SU-DHL-6 (cell line): ENCODE results near the gene MAPK14.

Source experiments
- H2AFZ ChIP-seq: fragments of 200-600 bp; sonication (generic); 2 replicates; pipeline ENCODE4 v1.6.1; 2014; ENCODE audit warnings: low read depth, mild to moderate bottlenecking, moderate library complexity, mixed read lengths, antibody characterized with exemption, low read length; ENCODE audit not compliant: severe bottlenecking
- H3F3A ChIP-seq: fragments of 200-600 bp; shearing (Covaris generic); 2 replicates; pipeline ENCODE4 v1.6.0; 2016; ENCODE audit warnings: antibody characterized with exemption, mild to moderate bottlenecking; ENCODE audit not compliant: insufficient read depth
- H3K27ac ChIP-seq: fragments of 200-600 bp; sonication (generic); 2 replicates; pipeline ENCODE4 v1.5.1; 2016; ENCODE audit warnings: low read depth, mild to moderate bottlenecking, low read length, moderate library complexity, mixed read lengths
- H3K27me3 ChIP-seq: fragments of 200-600 bp; sonication (generic), shearing (Covaris generic); 2 replicates; pipeline ENCODE4 v1.6.0; 2014; ENCODE audit warnings: mild to moderate bottlenecking, low read length
- H3K36me3 ChIP-seq: fragments of 200-600 bp; sonication (generic); 2 replicates; pipeline ENCODE4 v1.6.1; 2014; ENCODE audit warnings: mild to moderate bottlenecking, low read length, mixed read lengths
- H3K4me2 ChIP-seq: fragments of 300-600, 200-600 bp; shearing (Covaris generic), sonication (generic); 2 replicates; pipeline ENCODE4 v1.6.0; 2014; ENCODE audit warnings: low read length, low read depth, mild to moderate bottlenecking; ENCODE audit not compliant: poor library complexity, severe bottlenecking
- H3K4me3 ChIP-seq: fragments of 200-600 bp; sonication (generic); 2 replicates; pipeline ENCODE4 v1.5.1; 2014; ENCODE audit warnings: antibody characterized with exemption, low read length, mild to moderate bottlenecking, mixed read lengths; ENCODE audit not compliant: insufficient read depth, poor library complexity, severe bottlenecking
- H3K79me2 ChIP-seq: fragments of 200-600 bp; sonication (generic); 2 replicates; pipeline ENCODE4 v1.6.1; 2014; ENCODE audit warnings: mild to moderate bottlenecking, low read length, moderate library complexity; ENCODE audit not compliant: insufficient read depth
- H3K9ac ChIP-seq: fragments of 200-600 bp; sonication (generic); 2 replicates; pipeline ENCODE4 v1.7.0; 2014; ENCODE audit warnings: mild to moderate bottlenecking, low read length
- H3K9me2 ChIP-seq: fragments of 200-600 bp; sonication (generic); replicated peaks from 2 replicates; pipeline ENCODE4 v1.6.1; 2014; ENCODE audit warnings: low read length; ENCODE audit not compliant: insufficient read depth
- H3K9me3 ChIP-seq: fragments of 200-600 bp; sonication (generic); 2 replicates; pipeline ENCODE4 v1.6.1; 2014; ENCODE audit warnings: low read length, mixed read lengths; ENCODE audit not compliant: insufficient read depth
- H4K20me1 ChIP-seq: fragments of 200-600 bp; sonication (generic); 2 replicates; pipeline ENCODE4 v1.6.1; 2014; ENCODE audit warnings: low read depth, mild to moderate bottlenecking, antibody characterized with exemption, low read length, moderate library complexity, mixed read lengths
- CTCF ChIP-seq: fragments of 200-600 bp; sonication (generic); IDR thresholded peaks from one replicate; pipeline ENCODE4 v1.5.1; 2017; ENCODE audit warnings: antibody characterized with exemption, mild to moderate bottlenecking, low read length, moderate library complexity; ENCODE audit not compliant: insufficient read depth, poor library complexity, severe bottlenecking
- EZH2phosphoT487 ChIP-seq: fragments of 200-600 bp; sonication (generic), shearing (Covaris generic); conservative IDR thresholded peaks from 2 replicates; pipeline ENCODE4 v1.6.1; 2018; ENCODE audit warnings: mild to moderate bottlenecking, antibody characterized with exemption, low read length, moderate library complexity, mixed read lengths

MAPK14 gene

GRCh38 chr6:36120979-36121786, 93.6 kb downstream of the MAPK14 start:
- H3K79me2 ChIP-seq = no peaks in the 10 kb centered on the region
- H3K4me3 ChIP-seq = peak overlapping the region; percentile 3
- no peaks in the 10 kb centered on the region for H3K27me3 ChIP-seq
- peak overlapping the region; percentile 76 for H3K27ac ChIP-seq
- H3K4me2 ChIP-seq = peak overlapping the region; percentile 48
- no peak overlapping the region for H2AFZ ChIP-seq
- no peaks in the 10 kb centered on the region for H3K9me2 ChIP-seq
- H3F3A ChIP-seq = peaks cover 37% of the 10 kb centered on the region
- peak overlapping the region; percentile 46 for H3K9ac ChIP-seq
- no peaks in the 10 kb centered on the region for H3K9me3 ChIP-seq
- H4K20me1 ChIP-seq = no peaks in the 10 kb centered on the region
- no peaks in the 10 kb centered on the region for H3K36me3 ChIP-seq
- TF ChIP-seq CTCF (no peak), EZH2phosphoT487 (no peak)

- Histone ChIP-seq H3K9me3 (no peaks in the 10 kb centered on the region), H4K20me1 (no peaks in the 10 kb centered on the region), H3F3A (peaks cover 30% of the 10 kb centered on the region), H3K79me2 (no peaks in the 10 kb centered on the region), H3K27ac (peak overlapping the region; percentile 76), H2AFZ (no peak overlapping the region), H3K9ac (no peak overlapping the region; the same call in 1 of the 2 replicates), H3K9me2 (no peaks in the 10 kb centered on the region), H3K4me2 (peak overlapping the region; percentile 48), H3K4me3 (no peak overlapping the region), H3K36me3 (no peaks in the 10 kb centered on the region), H3K27me3 (no peaks in the 10 kb centered on the region)
- TF ChIP-seq CTCF (no peak), EZH2phosphoT487 (no peak)
Measured at GRCh38 chr6:36121787-36122494, 94.3 kb downstream of the MAPK14 start.

- TF ChIP-seq EZH2phosphoT487 (no peak), CTCF (no peak)
- no peak overlapping the region for H3K4me2 ChIP-seq
- no peaks in the 10 kb centered on the region for H3K9me2 ChIP-seq
Measured at GRCh38 chr6:36122495-36123269, 95.1 kb downstream of the MAPK14 start.

More at GRCh38 chr6:36122495-36123269, 95.1 kb downstream of the MAPK14 start:
- Histone ChIP-seq H4K20me1 (no peaks in the 10 kb centered on the region), H3K9me3 (no peaks in the 10 kb centered on the region), H3K79me2 (no peaks in the 10 kb centered on the region), H2AFZ (no peak overlapping the region), H3K9ac (no peak overlapping the region), H3K4me3 (no peak overlapping the region), H3F3A (peaks cover 25% of the 10 kb centered on the region), H3K36me3 (no peaks in the 10 kb centered on the region), H3K27ac (no peak overlapping the region), H3K27me3 (no peaks in the 10 kb centered on the region)
